GM18511 (cell line): ENCODE results near the gene GINS1.
"Not testable (repeated sequence)": the region's sequence is repeated elsewhere in the genome, so short reads cannot be mapped to it uniquely, and the experiment has no call there.

Source experiments
- ATAC-seq: cut with Tn5 transposase; IDR thresholded peaks from one replicate; pipeline ENCODE4 v1.9.1; 2021; ENCODE audit warnings: mild to moderate bottlenecking, moderate library complexity; ENCODE audit not compliant: unreplicated experiment

Gene GINS1

DNA sequence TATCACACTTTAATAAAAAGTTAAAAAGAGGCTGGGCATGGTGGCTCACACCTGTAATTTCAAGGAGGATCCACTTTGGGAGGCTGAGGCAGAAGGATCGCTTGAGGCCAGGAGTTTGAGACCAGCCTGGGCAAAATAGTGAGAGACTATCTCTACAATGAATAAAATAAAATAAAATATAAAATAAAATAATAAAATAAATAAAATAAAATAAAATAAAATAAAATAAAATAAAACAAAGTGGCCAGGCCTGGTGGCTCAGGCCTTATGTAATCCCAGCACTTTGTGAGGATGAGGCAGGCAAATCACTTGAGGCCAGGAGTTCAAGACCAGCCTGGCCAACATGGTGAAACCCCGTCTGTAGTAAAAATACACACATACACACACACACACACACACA is 65.8 kb downstream of the GINS1 start:
- ATAC-seq: not testable (repeated sequence)

GRCh38 chr20:25476106-25477013 is 68.9 kb downstream of the GINS1 start:
- ATAC-seq: no peak

DNA sequence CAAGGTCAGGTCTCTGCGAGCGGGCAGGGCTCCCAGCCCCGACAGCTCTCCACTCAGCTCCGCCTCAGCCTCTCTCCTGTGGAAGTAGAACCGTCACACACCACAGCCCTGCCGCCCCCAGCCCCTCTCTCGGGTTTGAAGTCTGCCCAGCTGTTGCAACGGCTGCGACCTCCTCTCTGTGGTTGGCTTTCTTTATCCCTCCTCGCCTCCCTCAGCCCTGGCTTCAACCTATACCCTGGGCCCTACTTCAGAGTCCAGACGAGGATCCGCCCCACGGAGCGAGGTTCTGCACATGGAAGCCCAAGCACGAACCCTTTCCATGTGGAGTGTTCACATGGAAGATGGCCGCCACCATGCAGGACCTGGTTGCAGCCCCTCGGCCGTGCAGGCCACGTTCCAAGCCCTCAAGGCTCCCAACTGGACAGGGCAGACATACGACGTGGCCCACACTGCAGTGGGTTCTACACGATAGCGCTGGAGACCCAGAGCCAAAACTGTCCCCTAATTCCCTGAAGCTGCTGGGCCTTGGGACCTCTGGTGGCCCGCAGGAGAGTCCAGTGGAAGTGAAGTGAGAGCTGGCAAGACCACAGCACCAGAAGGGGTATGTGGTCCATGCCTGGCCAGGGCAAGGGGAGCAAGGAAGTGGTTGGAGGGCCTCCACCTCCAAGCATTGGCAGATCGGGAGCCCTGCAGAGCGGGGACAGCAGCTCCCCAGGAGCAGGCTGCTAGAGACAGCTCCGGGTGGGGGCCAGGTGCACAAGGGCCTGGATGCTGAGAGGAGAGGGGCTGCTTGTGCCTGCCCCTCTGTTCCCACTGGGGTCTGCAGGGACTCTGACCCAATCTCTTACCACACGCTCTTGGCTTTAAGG is 69.8 kb downstream of the GINS1 start:
- ATAC-seq: no peak

DNA sequence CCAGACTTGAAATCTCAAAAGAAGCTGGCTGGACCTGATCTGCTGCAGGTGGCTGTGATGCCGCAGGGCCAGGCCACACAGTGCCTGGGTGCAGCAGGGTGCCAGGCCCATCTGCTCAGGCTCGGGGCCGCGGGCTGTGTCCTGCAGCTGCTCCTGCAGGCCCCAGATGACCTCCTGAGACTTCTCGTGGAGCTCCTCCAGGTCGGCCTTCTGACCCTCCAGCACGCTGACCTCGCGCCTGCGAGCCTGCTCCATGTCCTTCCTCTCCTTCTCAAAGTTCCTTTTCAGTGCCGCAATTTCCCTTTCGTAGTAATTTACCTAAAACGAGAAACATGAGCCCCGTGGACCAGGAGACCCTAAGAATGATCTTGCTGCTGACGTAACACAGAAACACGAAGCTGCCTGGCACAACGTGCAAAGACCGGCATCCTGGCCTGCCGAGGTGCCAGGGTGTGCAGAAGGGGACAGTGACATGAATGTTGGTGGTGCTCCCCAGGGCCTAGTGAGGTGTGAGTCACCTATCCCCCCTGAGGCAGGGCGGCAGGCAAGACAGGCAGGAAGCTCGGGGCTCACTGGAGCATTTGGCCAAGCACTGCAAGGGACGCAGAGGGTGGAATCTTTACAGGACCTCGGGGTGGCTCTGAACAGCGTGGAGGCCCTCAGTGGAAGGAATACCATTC is 71.6 kb downstream of the GINS1 start:
- ATAC-seq: no peak

DNA sequence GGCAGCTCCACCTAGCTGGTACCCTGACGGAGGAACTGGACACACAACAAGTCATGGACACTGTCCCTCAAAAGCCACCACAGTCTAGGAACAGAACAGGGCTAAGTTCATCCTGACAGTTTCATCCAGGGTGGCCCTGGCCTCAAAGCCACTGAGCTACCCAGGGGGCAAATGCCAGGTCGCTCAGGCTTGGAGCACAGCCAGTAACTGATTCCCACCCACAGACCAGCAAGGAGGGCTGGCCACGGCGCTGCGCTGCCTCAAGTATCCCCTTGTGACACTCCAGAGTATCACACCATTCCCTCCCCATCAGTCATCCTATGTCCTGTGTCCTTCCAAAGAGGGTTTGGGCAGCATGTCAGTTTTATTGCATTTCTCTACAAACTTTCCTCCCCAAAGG is 72.2 kb downstream of the GINS1 start:
- ATAC-seq: no peak

DNA sequence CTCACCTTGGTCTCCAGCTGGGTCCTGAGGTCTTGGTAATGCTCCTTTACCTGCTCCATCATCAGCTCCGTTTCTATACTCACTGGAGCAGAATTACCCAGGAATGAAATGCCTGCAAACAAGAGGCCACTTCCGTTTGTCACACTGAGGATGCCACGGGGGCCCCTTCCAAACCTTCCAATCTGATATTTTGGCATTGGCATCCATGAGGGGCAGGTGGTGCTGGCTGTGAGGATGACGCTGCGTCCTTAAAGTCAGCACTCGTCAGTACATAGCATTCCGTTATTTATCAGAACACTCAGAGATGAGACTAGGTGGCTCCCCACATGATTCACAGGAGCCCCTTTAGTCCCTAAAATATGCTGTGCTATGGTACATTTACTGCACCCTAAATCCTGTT is 72.7 kb downstream of the GINS1 start:
- no peak for ATAC-seq

DNA sequence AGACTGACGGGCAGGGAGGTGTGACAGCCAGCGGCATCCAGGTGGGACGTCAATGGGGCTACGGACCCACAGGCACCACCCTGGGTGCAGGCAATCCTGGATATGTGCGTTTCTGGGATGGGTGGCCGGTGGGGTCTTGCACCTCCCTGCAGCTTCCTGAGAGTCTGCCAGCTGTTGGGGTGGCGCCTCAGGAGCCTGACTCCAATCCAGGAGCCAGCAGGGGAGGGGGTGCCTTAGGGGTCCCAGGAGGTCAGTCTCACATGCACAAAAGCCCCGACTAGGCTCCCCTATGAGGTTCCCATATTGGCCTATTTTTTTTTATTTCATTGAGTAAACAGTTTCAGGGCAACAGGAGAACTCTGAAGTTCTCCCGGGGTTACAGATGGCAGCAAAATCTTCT is 73.3 kb downstream of the GINS1 start:
- no peak for ATAC-seq

GRCh38 chr20:25481235-25481917 is 73.9 kb downstream of the GINS1 start:
- ATAC-seq: no peak

GRCh38 chr20:25481918-25482253 is 74.4 kb downstream of the GINS1 start:
- ATAC-seq: no peak

GRCh38 chr20:25483431-25484132 is 76.1 kb downstream of the GINS1 start:
- ATAC-seq: no peak

GRCh38 chr20:25484224-25484846 is 76.9 kb downstream of the GINS1 start:
- ATAC-seq: no peak

DNA sequence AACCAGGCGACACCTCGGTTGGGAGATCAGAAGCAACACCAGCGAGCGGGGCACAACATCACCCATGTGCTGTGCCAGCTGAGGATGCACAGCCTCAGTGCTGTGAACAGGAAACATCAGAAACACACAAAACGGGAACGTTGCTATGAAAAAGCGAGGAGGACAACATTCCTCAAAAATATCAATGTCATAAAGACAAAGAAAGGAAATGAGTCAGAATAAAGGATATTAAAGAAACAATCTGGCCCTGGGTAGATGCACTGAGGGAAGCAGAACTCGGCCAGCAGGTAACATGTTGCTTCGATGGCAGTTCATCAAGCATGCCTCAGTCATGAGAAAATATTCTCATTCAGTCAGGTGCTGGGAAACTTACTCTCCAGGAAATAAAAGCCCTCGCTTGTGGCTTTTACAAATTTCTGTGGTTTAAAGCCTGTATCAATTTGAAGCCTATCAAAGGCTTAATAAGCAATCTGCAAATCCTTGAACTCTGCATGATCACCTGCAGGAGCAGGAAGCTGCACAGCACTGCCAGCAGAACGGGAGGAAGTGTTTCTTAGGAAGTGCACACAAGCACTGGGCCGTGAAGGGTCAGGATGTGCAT is 77.5 kb downstream of the GINS1 start:
- ATAC-seq: no peak

- no peak for ATAC-seq
These were observed 78.4 kb downstream of the GINS1 start for GRCh38 chr20:25485872-25486271.

- ATAC-seq: no peak
These were observed 78.9 kb downstream of the GINS1 start for GRCh38 chr20:25486377-25486776.

DNA sequence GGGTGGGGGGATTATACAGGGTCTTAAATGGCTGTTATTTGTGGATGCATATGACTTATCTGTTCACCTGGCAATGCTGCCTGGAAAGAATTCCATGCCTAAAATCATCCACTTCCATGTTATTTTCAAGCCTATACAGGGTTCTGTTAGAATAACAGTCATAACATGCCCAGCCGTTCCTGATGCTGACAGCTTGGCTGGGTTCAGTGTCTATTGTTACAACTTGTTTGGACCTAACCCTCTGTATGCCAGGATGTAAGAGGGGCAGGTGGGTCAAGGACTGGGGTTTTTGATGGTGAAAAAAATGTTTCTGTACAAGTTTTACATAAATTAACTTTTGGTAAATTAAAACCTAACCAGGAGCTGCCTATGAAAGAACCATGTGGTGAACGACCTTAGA is 79.8 kb downstream of the GINS1 start:
- ATAC-seq: no peak

DNA sequence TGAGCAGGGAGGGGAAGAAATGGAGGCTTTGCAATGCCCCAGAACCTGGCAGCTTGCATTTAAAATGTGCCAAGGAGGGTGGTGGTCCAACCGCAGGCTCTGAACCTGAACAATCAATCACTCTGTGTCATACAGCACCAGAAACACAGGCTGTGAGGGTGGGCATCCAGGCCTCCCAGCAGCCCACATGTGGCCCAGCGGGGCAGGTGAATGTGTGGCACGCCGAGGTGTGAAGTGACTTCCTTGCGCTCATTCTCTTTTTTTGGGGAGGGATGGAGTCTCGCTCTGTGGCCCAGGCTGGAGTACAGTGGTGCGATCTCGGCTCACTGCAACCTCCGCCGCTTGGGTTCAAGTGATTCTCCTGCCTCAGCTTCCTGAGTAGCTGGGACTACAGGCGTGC is 80.5 kb downstream of the GINS1 start:
- no peak for ATAC-seq

GRCh38 chr20:25489221-25489871 is 81.9 kb downstream of the GINS1 start:
- ATAC-seq: no peak

DNA sequence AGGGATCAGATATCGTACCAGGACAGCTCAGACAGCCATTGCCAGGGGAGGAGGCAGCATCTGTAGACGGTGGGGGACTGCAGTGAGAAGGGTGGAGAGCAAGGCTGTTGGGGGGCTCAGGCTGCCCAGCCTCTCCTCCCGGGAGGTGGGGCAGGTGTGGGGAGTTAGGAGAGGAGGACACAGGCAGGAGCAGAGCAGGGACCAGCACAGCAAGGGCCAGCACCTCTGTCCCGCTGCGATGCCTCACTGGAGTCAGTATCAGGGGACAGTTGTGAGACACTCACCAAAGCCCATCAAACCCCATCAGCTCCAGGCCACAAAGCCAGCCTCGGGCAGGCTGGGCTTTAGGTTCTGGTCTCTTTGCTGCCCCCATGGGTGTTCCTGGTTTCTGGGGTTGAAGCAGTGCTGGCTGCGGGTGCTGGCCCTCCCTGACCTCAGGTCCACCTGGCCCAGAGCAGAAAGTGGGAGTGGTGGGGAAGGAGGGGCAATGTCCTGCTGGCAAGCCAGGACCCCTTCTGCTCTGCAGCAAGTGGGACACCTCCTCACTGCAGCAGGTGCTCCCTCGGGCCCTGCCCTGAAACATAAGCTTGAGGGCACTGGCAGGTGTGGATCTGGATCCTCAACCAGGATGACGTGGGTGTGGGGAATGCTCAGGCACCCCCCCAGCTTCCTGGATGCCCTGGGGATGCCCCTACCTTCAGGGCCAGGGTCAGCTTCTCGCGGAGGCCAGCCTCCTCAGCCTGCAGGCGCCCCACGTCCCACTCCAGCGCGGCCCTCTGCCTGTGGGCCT is 83.4 kb downstream of the GINS1 start:
- ATAC-seq: no peak
